ENCODE measurements around the gene ZFP36L2. TPM values are rescaled to one million over a fixed set of nuclear protein-coding genes. Genes with fewer than 3 reads are reported as not detected.

ZFP36L2 gene
- total RNA-seq, 1 donor from 2014 or later = 98.3 TPM

DNA sequence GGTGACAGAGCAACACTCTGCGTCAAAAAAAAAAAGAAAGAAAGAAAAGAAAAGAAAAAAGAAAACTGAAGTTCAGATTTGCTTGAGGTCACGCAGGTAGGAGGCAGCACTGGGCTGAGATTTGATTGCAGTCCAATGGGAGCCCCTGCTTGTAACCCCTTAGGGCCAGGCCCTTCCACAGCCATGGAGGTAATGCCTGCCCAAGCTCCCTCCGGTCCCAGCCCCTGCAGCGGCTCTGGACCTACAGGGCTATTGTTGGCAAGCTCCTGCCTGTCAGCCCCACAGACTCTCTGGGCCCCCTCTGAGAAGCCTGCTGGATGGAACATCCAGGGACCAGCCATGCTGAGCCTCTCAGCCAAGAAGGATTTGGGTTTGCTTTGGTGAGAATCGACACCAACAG, 12.2 kb downstream of the ZFP36L2 start:
- DNase-seq (ENCODE audit: low spot score in 2 of 2, unreplicated experiment in 2 of 2) = no peak
- Mint-ChIP-seq H3K9me3 (no peaks in the 10 kb centered on the region), H3K4me1 (peaks cover 29% of the 10 kb centered on the region), H3K36me3 (no peaks in the 10 kb centered on the region), H3K27ac (no peak overlapping the region), H3K4me3 (no peak overlapping the region), H3K27me3 (ENCODE audit: low read depth) (no peaks in the 10 kb centered on the region)
- TF ChIP-seq, protein P1, sequence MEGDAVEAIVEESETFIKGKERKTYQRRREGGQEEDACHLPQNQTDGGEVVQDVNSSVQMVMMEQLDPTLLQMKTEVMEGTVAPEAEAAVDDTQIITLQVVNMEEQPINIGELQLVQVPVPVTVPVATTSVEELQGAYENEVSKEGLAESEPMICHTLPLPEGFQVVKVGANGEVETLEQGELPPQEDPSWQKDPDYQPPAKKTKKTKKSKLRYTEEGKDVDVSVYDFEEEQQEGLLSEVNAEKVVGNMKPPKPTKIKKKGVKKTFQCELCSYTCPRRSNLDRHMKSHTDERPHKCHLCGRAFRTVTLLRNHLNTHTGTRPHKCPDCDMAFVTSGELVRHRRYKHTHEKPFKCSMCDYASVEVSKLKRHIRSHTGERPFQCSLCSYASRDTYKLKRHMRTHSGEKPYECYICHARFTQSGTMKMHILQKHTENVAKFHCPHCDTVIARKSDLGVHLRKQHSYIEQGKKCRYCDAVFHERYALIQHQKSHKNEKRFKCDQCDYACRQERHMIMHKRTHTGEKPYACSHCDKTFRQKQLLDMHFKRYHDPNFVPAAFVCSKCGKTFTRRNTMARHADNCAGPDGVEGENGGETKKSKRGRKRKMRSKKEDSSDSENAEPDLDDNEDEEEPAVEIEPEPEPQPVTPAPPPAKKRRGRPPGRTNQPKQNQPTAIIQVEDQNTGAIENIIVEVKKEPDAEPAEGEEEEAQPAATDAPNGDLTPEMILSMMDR (IDR thresholded peaks at IDR 0.05; ENCODE audit: unreplicated experiment) = no peak

DNA sequence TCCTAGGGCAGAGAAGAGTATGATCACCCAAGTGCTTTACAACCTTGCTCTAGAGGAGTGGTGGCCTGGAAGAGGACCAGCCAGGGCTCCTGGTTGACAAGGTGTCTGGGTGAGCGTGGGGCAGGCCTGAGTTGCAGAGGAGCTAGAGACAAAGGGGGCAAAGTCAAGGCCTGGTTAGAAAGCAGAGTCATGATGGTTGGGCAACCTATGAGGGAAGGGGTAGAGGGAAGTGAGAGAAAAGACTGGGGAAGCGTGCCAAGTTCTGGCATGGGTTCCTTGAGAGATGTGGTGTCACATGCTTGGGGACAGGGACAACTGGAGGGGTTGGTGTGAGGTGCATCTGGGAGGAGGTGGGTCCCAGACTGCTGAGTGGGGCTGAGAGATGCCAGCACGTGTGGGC, 13.5 kb downstream of the ZFP36L2 start:
- H3K36me3 Mint-ChIP-seq = no peaks in the 10 kb centered on the region
- no peak overlapping the region for H3K27ac Mint-ChIP-seq
- no peaks in the 10 kb centered on the region for H3K27me3 Mint-ChIP-seq (ENCODE audit: low read depth)
- peaks cover 15% of the 10 kb centered on the region for H3K4me1 Mint-ChIP-seq
- TF ChIP-seq, protein P1 (IDR thresholded peaks at IDR 0.05; ENCODE audit: unreplicated experiment) = no peak
- no peak for DNase-seq (ENCODE audit: low spot score in 2 of 2, unreplicated experiment in 2 of 2)
- no peak overlapping the region for H3K4me3 Mint-ChIP-seq
- no peaks in the 10 kb centered on the region for H3K9me3 Mint-ChIP-seq

DNA sequence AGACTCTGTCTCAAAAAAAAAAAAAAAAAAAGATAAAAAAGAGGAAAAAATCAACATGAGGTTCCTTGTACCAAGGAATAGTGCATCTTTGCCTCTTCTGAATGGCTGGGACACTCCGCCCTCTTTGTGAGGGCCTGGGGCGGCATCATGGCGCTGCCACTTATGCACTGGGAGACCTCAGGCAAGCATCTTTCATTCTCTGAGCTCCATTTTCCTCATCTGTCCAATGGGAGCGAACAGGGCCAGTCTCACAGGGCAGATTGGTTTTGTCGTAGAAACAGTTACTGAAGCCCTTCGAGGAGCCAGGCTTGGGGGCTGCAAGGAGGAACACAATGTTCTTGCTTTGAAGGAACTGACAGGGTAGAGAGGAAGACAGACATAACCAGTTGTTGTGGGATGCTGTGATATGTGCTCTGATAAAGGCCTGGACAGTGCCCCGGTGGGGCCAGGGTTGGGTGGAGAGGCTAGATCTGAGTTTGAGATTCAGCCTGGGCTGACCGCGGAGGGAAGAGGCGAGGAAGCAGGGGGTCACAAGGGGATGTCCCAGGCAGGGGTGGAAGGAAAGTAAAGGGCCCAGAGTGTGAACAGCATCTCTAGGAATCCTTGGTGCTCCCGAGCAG, 14.1 kb downstream of the ZFP36L2 start:
- Mint-ChIP-seq H3K36me3 (no peaks in the 10 kb centered on the region), H3K27ac (no peak overlapping the region), H3K4me3 (no peak overlapping the region), H3K4me1 (peaks cover 10% of the 10 kb centered on the region), H3K9me3 (no peaks in the 10 kb centered on the region), H3K27me3 (ENCODE audit: low read depth) (no peaks in the 10 kb centered on the region)
- TF ChIP-seq, protein P1 (IDR thresholded peaks at IDR 0.05; ENCODE audit: unreplicated experiment) = no peak
- DNase-seq (ENCODE audit: low spot score in 2 of 2, unreplicated experiment in 2 of 2) = no peak

DNA sequence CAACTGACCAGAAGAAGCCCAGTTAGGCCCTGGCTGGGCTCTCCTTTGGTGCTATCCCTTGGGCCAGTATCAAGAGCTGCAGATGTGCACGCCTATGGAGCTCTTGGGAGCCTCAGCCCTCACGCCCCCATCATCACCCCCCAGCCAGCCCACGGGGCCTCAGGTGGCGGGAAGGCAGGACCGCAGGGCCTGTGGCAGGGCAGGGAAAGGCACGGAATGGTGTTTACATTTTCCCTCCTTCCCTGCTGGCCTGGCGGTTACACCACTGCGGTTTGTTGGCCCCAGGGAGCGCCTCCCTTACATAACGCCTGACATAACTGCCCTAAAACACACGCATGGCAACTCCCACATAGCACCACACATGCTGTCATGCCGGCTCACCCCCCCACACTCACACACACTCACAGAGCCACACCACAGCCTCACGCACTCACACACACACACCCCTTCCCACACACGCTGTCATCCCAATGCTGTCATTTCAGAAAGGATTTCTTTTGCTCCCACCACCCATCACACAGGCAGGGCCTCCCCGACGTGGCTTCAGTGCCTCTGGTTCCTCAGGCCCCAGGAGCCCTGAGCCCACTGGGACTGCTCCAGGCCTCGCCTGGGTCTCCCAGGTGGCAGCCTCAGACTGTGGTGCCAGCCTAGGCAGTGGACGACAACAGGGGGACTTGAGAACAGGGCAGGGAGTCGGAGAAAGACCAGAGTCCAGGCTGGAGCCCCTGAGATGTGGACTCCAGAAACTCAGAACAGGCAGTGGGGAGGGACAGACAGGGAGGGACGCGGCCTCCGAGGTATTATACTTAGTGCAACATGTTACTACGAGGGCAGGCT, 15.7 kb downstream of the ZFP36L2 start:
- peaks cover 10% of the 10 kb centered on the region for H3K4me1 Mint-ChIP-seq
- no peak overlapping the region for H3K4me3 Mint-ChIP-seq
- TF ChIP-seq, protein P1 (IDR thresholded peaks at IDR 0.05; ENCODE audit: unreplicated experiment) = no peak
- no peaks in the 10 kb centered on the region for H3K9me3 Mint-ChIP-seq
- no peaks in the 10 kb centered on the region for H3K27me3 Mint-ChIP-seq (ENCODE audit: low read depth)
- peak overlapping the region; percentile 31 for H3K27ac Mint-ChIP-seq
- DNase-seq (ENCODE audit: low spot score in 2 of 2, unreplicated experiment in 2 of 2) = no peak
- H3K36me3 Mint-ChIP-seq = no peaks in the 10 kb centered on the region

DNA sequence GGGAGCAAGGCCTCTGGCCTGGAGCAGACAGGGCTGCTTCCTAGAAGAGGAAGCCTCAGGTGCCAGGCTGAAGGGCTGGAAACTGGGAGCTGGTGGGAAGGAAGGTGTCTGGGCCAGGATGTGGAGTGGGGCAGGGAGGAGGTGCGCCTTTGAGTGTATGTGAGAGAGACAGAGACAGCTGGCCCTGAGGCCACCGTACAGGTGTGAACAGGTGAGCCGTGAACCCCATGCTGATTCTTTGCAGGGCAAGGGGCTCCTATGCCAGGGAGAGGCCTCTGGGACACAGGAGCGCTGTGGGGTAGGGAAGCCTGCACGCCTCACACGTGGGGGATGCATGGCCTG, 16.3 kb downstream of the ZFP36L2 start:
- Mint-ChIP-seq H3K27ac (peak overlapping the region; percentile 45), H3K4me3 (no peak overlapping the region), H3K4me1 (peaks cover 10% of the 10 kb centered on the region), H3K36me3 (no peaks in the 10 kb centered on the region), H3K9me3 (no peaks in the 10 kb centered on the region), H3K27me3 (ENCODE audit: low read depth) (no peaks in the 10 kb centered on the region)
- DNase-seq (ENCODE audit: low spot score in 2 of 2, unreplicated experiment in 2 of 2) = no peak
- TF ChIP-seq, protein P1 (IDR thresholded peaks at IDR 0.05; ENCODE audit: unreplicated experiment) = no peak

Measured in mesothelial cell of epicardium (in vitro differentiated cells).